Neural progenitor cell (in vitro differentiated cells): ENCODE results near the gene MRPL33. TPM values are rescaled to one million over a fixed set of nuclear protein-coding genes. Genes with fewer than 3 reads are reported as not detected.

Source experiments
- DNase-seq: peaks from one replicate; pipeline ENCODE4 v3.0.0-alpha.2; 2016; ENCODE audit warnings: low spot score
- H2AFZ ChIP-seq: fragments of 200-600 bp; sonication (generic); replicated peaks from 2 replicates; pipeline ENCODE4 v1.6.1; 2016; ENCODE audit warnings: antibody characterized with exemption
- H3F3A ChIP-seq: fragments of 200-600 bp; sonication (generic); 2 replicates; pipeline ENCODE4 v1.6.1; 2016; ENCODE audit warnings: antibody characterized with exemption, low read depth
- H3K27ac ChIP-seq: fragments of 200-600 bp; sonication (generic); 2 replicates; pipeline ENCODE4 v1.5.1; 2016; ENCODE audit warnings: mild to moderate bottlenecking
- H3K27me3 ChIP-seq: fragments of 200-600 bp; sonication (generic); 2 replicates; pipeline ENCODE4 v1.6.1; 2016; ENCODE audit warnings: mild to moderate bottlenecking, moderate library complexity
- H3K36me3 ChIP-seq: fragments of 200-600 bp; sonication (generic); 2 replicates; pipeline ENCODE4 v1.5.1; 2016
- H3K4me1 ChIP-seq: fragments of 200-600 bp; sonication (generic); 2 replicates; pipeline ENCODE4 v1.6.1; 2016; ENCODE audit warnings: mixed run types
- H3K4me2 ChIP-seq: fragments of 200-600 bp; sonication (generic); 2 replicates; pipeline ENCODE4 v1.6.1; 2016
- H3K4me3 ChIP-seq: fragments of 200-600 bp; sonication (generic); 2 replicates; pipeline ENCODE4 v1.5.1; 2016
- H3K79me2 ChIP-seq: fragments of 200-600 bp; sonication (generic); 2 replicates; pipeline ENCODE4 v1.6.1; 2016; ENCODE audit warnings: low read depth
- H3K9ac ChIP-seq: fragments of 200-600 bp; sonication (generic); 2 replicates; pipeline ENCODE4 v1.6.1; 2016
- H3K9me3 ChIP-seq: fragments of 200-600 bp; sonication (generic); 2 replicates; pipeline ENCODE4 v1.5.1; 2016; ENCODE audit warnings: low read depth
- H4K20me1 ChIP-seq: fragments of 200-600 bp; sonication (generic); 2 replicates; pipeline ENCODE4 v1.6.1; 2016; ENCODE audit warnings: low read depth
- H3K27ac Mint-ChIP-seq: 3 replicates; pipeline ENCODE4 v1.8.0; 2021; ENCODE audit warnings: mixed read lengths
- H3K27me3 Mint-ChIP-seq: 2 replicates; pipeline ENCODE4 v1.8.0; 2022; ENCODE audit warnings: low read depth, mild to moderate bottlenecking, inconsistent platforms, moderate library complexity, mixed read lengths; ENCODE audit not compliant: insufficient read depth
- H3K36me3 Mint-ChIP-seq: 3 replicates; pipeline ENCODE4 v1.8.0; 2021; ENCODE audit warnings: mixed read lengths
- H3K4me1 Mint-ChIP-seq: 3 replicates; pipeline ENCODE4 v1.8.0; 2021; ENCODE audit warnings: mixed read lengths
- H3K4me3 Mint-ChIP-seq: 3 replicates; pipeline ENCODE4 v1.8.0; 2021; ENCODE audit warnings: mild to moderate bottlenecking, moderate library complexity, mixed read lengths
- H3K9me3 Mint-ChIP-seq: 3 replicates; pipeline ENCODE4 v1.8.0; 2020; ENCODE audit warnings: mixed read lengths
- CTCF ChIP-seq: fragments of 200-600 bp; sonication (generic); IDR thresholded peaks from 2 replicates; pipeline ENCODE4 v1.5.1; 2017; ENCODE audit warnings: antibody characterized with exemption, mild to moderate bottlenecking
- EZH2 ChIP-seq: fragments of 200-600 bp; sonication (generic); IDR thresholded peaks from 2 replicates; pipeline ENCODE4 v1.6.1; 2017; ENCODE audit warnings: antibody characterized with exemption, mild to moderate bottlenecking, moderate library complexity
- EZH2phosphoT487 ChIP-seq: fragments of 200-600 bp; sonication (generic); IDR thresholded peaks from 2 replicates; pipeline ENCODE4 v1.6.1; 2017; ENCODE audit warnings: antibody characterized with exemption
- total RNA-seq: library from RNA; depleted of rRNA; stranded (reverse); fragments of >200 nt; gene quantifications from 2 replicates; pipeline ENCODE4 v1.2.3, GENCODE V29; 2015; ENCODE audit warnings: low replicate concordance

MRPL33 gene
- total RNA-seq, 1 donor from 2014 or later = 147 TPM

DNA sequence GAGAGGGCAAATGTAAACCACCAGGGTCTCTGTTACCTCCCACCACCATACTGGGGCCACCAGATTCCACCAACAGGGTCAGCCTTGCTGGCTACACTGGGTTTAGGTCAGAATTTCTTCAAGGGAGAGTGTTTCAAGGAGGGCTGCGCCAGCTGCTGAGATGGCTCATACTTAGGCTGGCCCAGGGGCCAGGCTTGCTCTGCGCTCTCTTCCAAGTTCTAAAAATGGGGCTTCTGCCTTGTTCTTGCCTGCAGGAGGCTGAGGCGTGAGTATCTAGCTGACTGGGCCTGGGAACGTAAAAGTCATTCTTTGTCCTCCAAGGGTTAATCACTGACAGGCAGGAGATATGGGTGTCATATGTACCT is 28.1 kb downstream of the MRPL33 start:
- Histone ChIP-seq H3K4me1 (peaks cover 7% of the 10 kb centered on the region), H4K20me1 (no peaks in the 10 kb centered on the region), H3K9me3 (no peaks in the 10 kb centered on the region), H3K4me2 (no peak overlapping the region), H3K36me3 (no peaks in the 10 kb centered on the region), H3K9ac (no peak overlapping the region), H3K27ac (no peak overlapping the region), H3K4me3 (no peak overlapping the region), H3F3A (no peaks in the 10 kb centered on the region), H2AFZ (no peak overlapping the region), H3K79me2 (no peaks in the 10 kb centered on the region), H3K27me3 (no peaks in the 10 kb centered on the region)
- peaks cover 24% of the 10 kb centered on the region for H3K4me1 Mint-ChIP-seq
- H3K4me3 Mint-ChIP-seq = no peak overlapping the region
- no peaks in the 10 kb centered on the region for H3K36me3 Mint-ChIP-seq
- H3K27me3 Mint-ChIP-seq = peaks cover 3% of the 10 kb centered on the region
- no peaks in the 10 kb centered on the region for H3K9me3 Mint-ChIP-seq
- TF ChIP-seq EZH2phosphoT487 = no peak
- no peak for TF ChIP-seq EZH2
- TF ChIP-seq CTCF = no peak
- H3K27ac Mint-ChIP-seq = no peak overlapping the region
- DNase-seq = no peak

- Histone ChIP-seq H2AFZ (no peak overlapping the region), H3K4me2 (no peak overlapping the region), H3F3A (no peaks in the 10 kb centered on the region), H3K27me3 (no peaks in the 10 kb centered on the region), H3K79me2 (no peaks in the 10 kb centered on the region), H3K9ac (no peak overlapping the region), H3K4me1 (peaks cover 1% of the 10 kb centered on the region), H3K27ac (no peak overlapping the region), H3K9me3 (no peaks in the 10 kb centered on the region), H3K4me3 (no peak overlapping the region), H4K20me1 (no peaks in the 10 kb centered on the region), H3K36me3 (no peaks in the 10 kb centered on the region)
- peaks cover 3% of the 10 kb centered on the region for H3K27me3 Mint-ChIP-seq
- no peaks in the 10 kb centered on the region for H3K36me3 Mint-ChIP-seq
- H3K4me1 Mint-ChIP-seq = peaks cover 13% of the 10 kb centered on the region
- no peak overlapping the region for H3K27ac Mint-ChIP-seq
- no peaks in the 10 kb centered on the region for H3K9me3 Mint-ChIP-seq
- TF ChIP-seq EZH2phosphoT487 (no peak), EZH2 (no peak), CTCF (no peak)
- no peak for DNase-seq
- no peak overlapping the region for H3K4me3 Mint-ChIP-seq
These were observed 29.3 kb downstream of the MRPL33 start for GRCh38 chr2:27800856-27801255.

GRCh38 chr2:27802547-27802946 is 31.0 kb downstream of the MRPL33 start:
- Histone ChIP-seq H3K4me3 (no peak overlapping the region), H3K9me3 (no peaks in the 10 kb centered on the region), H3K36me3 (no peaks in the 10 kb centered on the region), H3K27me3 (no peaks in the 10 kb centered on the region), H3F3A (no peaks in the 10 kb centered on the region), H3K4me1 (no peaks in the 10 kb centered on the region), H3K27ac (no peak overlapping the region), H2AFZ (no peak overlapping the region), H3K9ac (no peak overlapping the region), H3K4me2 (no peak overlapping the region), H4K20me1 (no peaks in the 10 kb centered on the region), H3K79me2 (no peaks in the 10 kb centered on the region)
- DNase-seq = no peak
- no peak for TF ChIP-seq EZH2phosphoT487
- no peak overlapping the region for H3K4me3 Mint-ChIP-seq
- peaks cover 8% of the 10 kb centered on the region for H3K4me1 Mint-ChIP-seq
- no peaks in the 10 kb centered on the region for H3K36me3 Mint-ChIP-seq
- H3K27ac Mint-ChIP-seq = no peak overlapping the region
- H3K27me3 Mint-ChIP-seq = peaks cover 2% of the 10 kb centered on the region
- H3K9me3 Mint-ChIP-seq = no peaks in the 10 kb centered on the region

GRCh38 chr2:27803046-27803445 is 31.5 kb downstream of the MRPL33 start:
- Histone ChIP-seq H3K9me3 (no peaks in the 10 kb centered on the region), H3K4me3 (no peak overlapping the region), H2AFZ (no peak overlapping the region), H3K27me3 (no peaks in the 10 kb centered on the region), H3K9ac (no peak overlapping the region), H4K20me1 (no peaks in the 10 kb centered on the region), H3F3A (no peaks in the 10 kb centered on the region), H3K36me3 (no peaks in the 10 kb centered on the region), H3K27ac (no peak overlapping the region), H3K4me1 (no peaks in the 10 kb centered on the region), H3K4me2 (no peak overlapping the region), H3K79me2 (no peaks in the 10 kb centered on the region)
- no peaks in the 10 kb centered on the region for H3K36me3 Mint-ChIP-seq
- H3K9me3 Mint-ChIP-seq = no peaks in the 10 kb centered on the region
- TF ChIP-seq EZH2 = no peak
- no peak for TF ChIP-seq EZH2phosphoT487
- TF ChIP-seq CTCF = no peak
- H3K4me3 Mint-ChIP-seq = no peak overlapping the region
- no peak for DNase-seq
- no peak overlapping the region for H3K27ac Mint-ChIP-seq
- H3K27me3 Mint-ChIP-seq = peaks cover 2% of the 10 kb centered on the region
- H3K4me1 Mint-ChIP-seq = peaks cover 8% of the 10 kb centered on the region
